K562 (cell line): ENCODE results near the gene SLC16A1. TPM values are rescaled to one million over a fixed set of nuclear protein-coding genes. Genes with fewer than 3 reads are reported as not detected.

Experiments
- ARHGAP35 ChIP-seq: fragments of 450-650 bp; IDR thresholded peaks from 2 replicates; pipeline ENCODE4 v1.6.1; 2018; ENCODE audit not compliant: partially characterized antibody
- CHD1 ChIP-seq: fragments of 200-600 bp; sonication (generic); IDR thresholded peaks from one replicate; pipeline ENCODE4 v1.6.1; 2012; ENCODE audit warnings: mild to moderate bottlenecking, moderate library complexity, low read length, inconsistent platforms
- CHD2 ChIP-seq: IDR thresholded peaks from 2 replicates; pipeline ENCODE4 v1.6.1; 2011; ENCODE audit warnings: low read depth, low read length
- HDAC1 ChIP-seq, 2 experiments: fragments of 450-650 bp; IDR thresholded peaks; 2 replicates each; pipeline ENCODE4 v1.6.1; 2016 to 2017; ENCODE audit warnings: inconsistent platforms in 1 of 2, mild to moderate bottlenecking in 1 of 2, moderate library complexity in 1 of 2
- KDM2B ChIP-seq: fragments of 250-450 bp; sonication (Bioruptor Pico); IDR thresholded peaks from 2 replicates; pipeline ENCODE4 v1.8.0; 2021; ENCODE audit warnings: mild to moderate bottlenecking, moderate library complexity
- MAFK ChIP-seq: IDR thresholded peaks from 2 replicates; pipeline ENCODE4 v1.6.1; 2011; ENCODE audit warnings: low read length, improper control_type of control experiment
- MCM5 ChIP-seq: fragments of 450-650 bp; IDR thresholded peaks from 2 replicates; pipeline ENCODE4 v1.6.1; 2016; ENCODE audit warnings: low read depth
- MXI1 ChIP-seq: IDR thresholded peaks from 2 replicates; pipeline ENCODE4 v1.6.1; 2011; ENCODE audit warnings: low read depth, mild to moderate bottlenecking, improper control_type of control experiment, low read length
- NELFE ChIP-seq: IDR thresholded peaks from 2 replicates; pipeline ENCODE4 v1.6.1; 2011; ENCODE audit warnings: mild to moderate bottlenecking; ENCODE audit not compliant: insufficient read depth, insufficient read length
- NUFIP1 ChIP-seq: fragments of 450-650 bp; IDR thresholded peaks from 2 replicates; pipeline ENCODE4 v1.6.1; 2018; ENCODE audit not compliant: partially characterized antibody
- PTRF ChIP-seq: fragments of 450-650 bp; IDR thresholded peaks from 2 replicates; pipeline ENCODE4 v1.6.1; 2016; ENCODE audit warnings: mild to moderate bottlenecking, missing genetic modification characterization, missing compliant biosample characterization
- SAFB ChIP-seq: fragments of 200-400 bp; formaldehyde crosslinking; IDR thresholded peaks from 2 replicates; pipeline ENCODE4 v1.6.1; 2017; ENCODE audit warnings: low read depth, low read length, borderline replicate concordance
- SIN3A ChIP-seq, 2 experiments: fragments of 150-350 bp in 1 of 2; IDR thresholded peaks; 2 replicates each; pipeline ENCODE4 v1.6.1; 2011 to 2016; ENCODE audit warnings: borderline replicate concordance in 2 of 2, low read depth in 2 of 2, low read length in 2 of 2, mild to moderate bottlenecking in 2 of 2, moderate library complexity in 2 of 2; ENCODE audit not compliant: control insufficient read depth in 1 of 2
- SNIP1 ChIP-seq: fragments of 450-650 bp; IDR thresholded peaks from 2 replicates; pipeline ENCODE4 v1.7.1; 2017; ENCODE audit warnings: low read depth, mild to moderate bottlenecking
- SP1 ChIP-seq: sonication (generic); formaldehyde crosslinking; IDR thresholded peaks from 2 replicates; pipeline ENCODE4 v1.8.1; 2022; ENCODE audit warnings: mild to moderate bottlenecking, missing genetic modification reagents
- TRIM28 ChIP-seq: fragments of 450-650 bp; IDR thresholded peaks from 2 replicates; pipeline ENCODE4 v1.6.1; 2017
- XRCC3 ChIP-seq: fragments of 450-650 bp; IDR thresholded peaks from 2 replicates; pipeline ENCODE4 v1.6.1; 2017; ENCODE audit warnings: mild to moderate bottlenecking, moderate library complexity
- ZNF23 ChIP-seq: fragments of 250-450 bp; sonication (Bioruptor Pico); IDR thresholded peaks from 2 replicates; pipeline ENCODE4 v1.4.0; 2020; ENCODE audit warnings: mild to moderate bottlenecking
- ZSCAN29 ChIP-seq: fragments of 450-650 bp; IDR thresholded peaks from 2 replicates; pipeline ENCODE4 v1.6.1; 2017
- polyA plus RNA-seq, 8 experiments: library from polyadenylated mRNA; depleted of rRNA in 4 of 8; stranded (reverse) in 5 of 8; unstranded in 3 of 8; fragments of >200 nt; fragmentation: Nextera tagmentation in 2 of 8; fragmentation: Illumina TruSeq in 1 of 8; extraction: Ambion mirVana in 2 of 8; extraction: Trizol in 1 of 8; gene quantifications; 2 replicates each; pipeline versions ENCODE4 v1.2.1 to v1.2.3, GENCODE V29; 2011 to 2014; ENCODE audit warnings: inconsistent platforms in 1 of 8, missing spikeins in 1 of 8
- total RNA-seq, 7 experiments: library from RNA; depleted of rRNA in 6 of 7; stranded (reverse); fragments of >200 nt in 6 of 7; fragmentation: Illumina TruSeq in 2 of 7; extraction: Trizol in 2 of 7; gene quantifications; 2 replicates each; pipeline versions ENCODE4 v1.2.1 to v1.2.3, GENCODE V29; 2011 to 2021; ENCODE audit warnings: low replicate concordance in 1 of 7
- TF ChIP-seq, protein P1 (sequence below): fragments of 450-650 bp; conservative IDR thresholded peaks from 2 replicates; pipeline ENCODE4 v1.6.1; 2016; ENCODE audit warnings: missing genetic modification characterization, low read depth, mild to moderate bottlenecking, control low read depth, missing compliant biosample characterization
- TF ChIP-seq, protein P2 (sequence below): fragments of 450-650 bp; IDR thresholded peaks from 2 replicates; pipeline ENCODE4 v1.6.1; 2017; ENCODE audit warnings: antibody characterized with exemption
- TF ChIP-seq, protein P3 (sequence below): sonication (generic); formaldehyde crosslinking; IDR thresholded peaks from 2 replicates; pipeline ENCODE4 v1.8.0; 2022; ENCODE audit warnings: mild to moderate bottlenecking, missing genetic modification reagents
- TF ChIP-seq, protein P4 (sequence below): fragments of 250-450 bp; sonication (Bioruptor Pico); IDR thresholded peaks from 2 replicates; pipeline ENCODE4 v1.4.0; 2020; ENCODE audit warnings: borderline replicate concordance
- TF ChIP-seq, protein P5 (sequence below): fragments of 450-650 bp; conservative IDR thresholded peaks from 2 replicates; pipeline ENCODE4 v1.6.1; 2016; ENCODE audit warnings: missing genetic modification characterization, low read depth, mild to moderate bottlenecking, missing compliant biosample characterization, moderate library complexity

Gene SLC16A1
- total and polyA plus RNA-seq, 9 of the 15 experiments (the other 6 are each of a cell fraction or from before 2014, with no cell fraction given), result 73.1 to 244 (median 117) TPM

DNA sequence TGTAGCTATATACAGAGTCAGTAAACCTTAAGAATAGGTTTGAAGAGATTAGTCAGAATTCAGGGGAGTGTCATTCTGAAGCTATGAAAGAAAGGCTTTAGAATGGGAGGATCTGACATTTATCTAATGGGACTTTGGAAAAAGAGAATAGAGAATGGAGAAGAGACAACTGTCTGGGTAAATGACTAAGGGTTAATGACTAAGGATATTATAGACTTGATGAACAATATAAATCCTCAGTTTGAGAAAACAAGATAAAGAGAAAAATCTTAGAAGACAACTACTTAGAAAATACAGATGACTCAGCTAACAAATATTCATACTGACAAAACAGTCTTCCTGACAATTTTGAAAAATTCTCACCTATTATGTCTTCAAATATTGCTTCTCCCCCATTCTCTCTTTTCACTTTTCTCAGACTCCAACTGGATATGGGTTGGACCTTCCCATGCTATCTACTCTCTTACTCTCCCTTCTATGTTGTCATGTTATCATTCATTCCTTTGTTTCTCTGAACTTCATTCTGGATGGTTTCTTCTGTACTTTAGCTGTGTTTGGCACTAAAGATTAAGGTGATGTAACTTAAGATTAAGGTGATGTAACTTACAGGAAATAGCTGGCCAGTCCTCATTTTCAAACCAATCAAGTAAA is 20.4 kb downstream of the SLC16A1 start (continued):
- TF ChIP-seq, protein P1, sequence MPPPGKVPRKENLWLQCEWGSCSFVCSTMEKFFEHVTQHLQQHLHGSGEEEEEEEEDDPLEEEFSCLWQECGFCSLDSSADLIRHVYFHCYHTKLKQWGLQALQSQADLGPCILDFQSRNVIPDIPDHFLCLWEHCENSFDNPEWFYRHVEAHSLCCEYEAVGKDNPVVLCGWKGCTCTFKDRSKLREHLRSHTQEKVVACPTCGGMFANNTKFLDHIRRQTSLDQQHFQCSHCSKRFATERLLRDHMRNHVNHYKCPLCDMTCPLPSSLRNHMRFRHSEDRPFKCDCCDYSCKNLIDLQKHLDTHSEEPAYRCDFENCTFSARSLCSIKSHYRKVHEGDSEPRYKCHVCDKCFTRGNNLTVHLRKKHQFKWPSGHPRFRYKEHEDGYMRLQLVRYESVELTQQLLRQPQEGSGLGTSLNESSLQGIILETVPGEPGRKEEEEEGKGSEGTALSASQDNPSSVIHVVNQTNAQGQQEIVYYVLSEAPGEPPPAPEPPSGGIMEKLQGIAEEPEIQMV (tag), result no peak
- TF ChIP-seq HDAC1 (IDR thresholded peaks at IDR 0.05) (peak in 1 of 2 experiments; percentile 81; a peak in 1 of 4 replicates), KDM2B (CRISPR knock-in tag) (no peak), CHD2 (no peak), SP1 (no peak), MXI1 (no peak), ZNF23 (CRISPR knock-in tag) (no peak), MAFK (peak; percentile 68; the same call in 1 of the 2 replicates), SIN3A (IDR thresholded peaks at IDR 0.05; ENCODE audit: borderline replicate concordance in 2 of 2, control insufficient read depth in 1 of 2, low read depth in 2 of 2, low read length in 2 of 2) (no peak), SAFB (no peak), MCM5 (no peak), TRIM28 (0 out of 2 replicates have a peak, but pooled peaks have one; percentile 57), XRCC3 (no peak), ZSCAN29 (no peak), SNIP1 (no peak), NUFIP1 (no peak), NELFE (no peak), CHD1 (no peak), PTRF (no peak), ARHGAP35 (no peak)
- TF ChIP-seq, protein P2, sequence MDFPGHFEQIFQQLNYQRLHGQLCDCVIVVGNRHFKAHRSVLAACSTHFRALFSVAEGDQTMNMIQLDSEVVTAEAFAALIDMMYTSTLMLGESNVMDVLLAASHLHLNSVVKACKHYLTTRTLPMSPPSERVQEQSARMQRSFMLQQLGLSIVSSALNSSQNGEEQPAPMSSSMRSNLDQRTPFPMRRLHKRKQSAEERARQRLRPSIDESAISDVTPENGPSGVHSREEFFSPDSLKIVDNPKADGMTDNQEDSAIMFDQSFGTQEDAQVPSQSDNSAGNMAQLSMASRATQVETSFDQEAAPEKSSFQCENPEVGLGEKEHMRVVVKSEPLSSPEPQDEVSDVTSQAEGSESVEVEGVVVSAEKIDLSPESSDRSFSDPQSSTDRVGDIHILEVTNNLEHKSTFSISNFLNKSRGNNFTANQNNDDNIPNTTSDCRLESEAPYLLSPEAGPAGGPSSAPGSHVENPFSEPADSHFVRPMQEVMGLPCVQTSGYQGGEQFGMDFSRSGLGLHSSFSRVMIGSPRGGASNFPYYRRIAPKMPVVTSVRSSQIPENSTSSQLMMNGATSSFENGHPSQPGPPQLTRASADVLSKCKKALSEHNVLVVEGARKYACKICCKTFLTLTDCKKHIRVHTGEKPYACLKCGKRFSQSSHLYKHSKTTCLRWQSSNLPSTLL, result no peak; the same call in 1 of the 2 replicates
- TF ChIP-seq, protein P3, sequence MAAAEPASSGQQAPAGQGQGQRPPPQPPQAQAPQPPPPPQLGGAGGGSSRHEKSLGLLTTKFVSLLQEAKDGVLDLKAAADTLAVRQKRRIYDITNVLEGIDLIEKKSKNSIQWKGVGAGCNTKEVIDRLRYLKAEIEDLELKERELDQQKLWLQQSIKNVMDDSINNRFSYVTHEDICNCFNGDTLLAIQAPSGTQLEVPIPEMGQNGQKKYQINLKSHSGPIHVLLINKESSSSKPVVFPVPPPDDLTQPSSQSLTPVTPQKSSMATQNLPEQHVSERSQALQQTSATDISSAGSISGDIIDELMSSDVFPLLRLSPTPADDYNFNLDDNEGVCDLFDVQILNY, result no peak
- TF ChIP-seq, protein P4, sequence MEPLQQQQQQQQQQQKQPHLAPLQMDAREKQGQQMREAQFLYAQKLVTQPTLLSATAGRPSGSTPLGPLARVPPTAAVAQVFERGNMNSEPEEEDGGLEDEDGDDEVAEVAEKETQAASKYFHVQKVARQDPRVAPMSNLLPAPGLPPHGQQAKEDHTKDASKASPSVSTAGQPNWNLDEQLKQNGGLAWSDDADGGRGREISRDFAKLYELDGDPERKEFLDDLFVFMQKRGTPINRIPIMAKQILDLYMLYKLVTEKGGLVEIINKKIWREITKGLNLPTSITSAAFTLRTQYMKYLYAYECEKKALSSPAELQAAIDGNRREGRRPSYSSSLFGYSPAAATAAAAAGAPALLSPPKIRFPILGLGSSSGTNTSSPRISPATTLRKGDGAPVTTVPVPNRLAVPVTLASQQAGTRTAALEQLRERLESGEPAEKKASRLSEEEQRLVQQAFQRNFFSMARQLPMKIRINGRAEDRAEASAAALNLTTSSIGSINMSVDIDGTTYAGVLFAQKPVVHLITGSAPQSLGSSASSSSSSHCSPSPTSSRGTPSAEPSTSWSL (CRISPR knock-in tag), result no peak
- TF ChIP-seq, protein P5, sequence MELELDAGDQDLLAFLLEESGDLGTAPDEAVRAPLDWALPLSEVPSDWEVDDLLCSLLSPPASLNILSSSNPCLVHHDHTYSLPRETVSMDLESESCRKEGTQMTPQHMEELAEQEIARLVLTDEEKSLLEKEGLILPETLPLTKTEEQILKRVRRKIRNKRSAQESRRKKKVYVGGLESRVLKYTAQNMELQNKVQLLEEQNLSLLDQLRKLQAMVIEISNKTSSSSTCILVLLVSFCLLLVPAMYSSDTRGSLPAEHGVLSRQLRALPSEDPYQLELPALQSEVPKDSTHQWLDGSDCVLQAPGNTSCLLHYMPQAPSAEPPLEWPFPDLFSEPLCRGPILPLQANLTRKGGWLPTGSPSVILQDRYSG, result no peak
